GM23338 (cell line): ENCODE data around the gene MOB2.

Experiments
- JUNB ChIP-seq: IDR thresholded peaks from one replicate; pipeline ENCODE4 v1.6.1; 2016; ENCODE audit warnings: antibody characterized with exemption; ENCODE audit not compliant: unreplicated experiment
- POLR2AphosphoS5 ChIP-seq: IDR thresholded peaks from 2 replicates; pipeline ENCODE4 v1.6.1; 2016; ENCODE audit warnings: antibody characterized with exemption, low read depth
- TF ChIP-seq, protein P1 (sequence below), 2 experiments: fragments of 200-600 bp in 1 of 2; sonication (generic) in 1 of 2; conservative IDR thresholded peaks; 2 replicates each; pipeline versions ENCODE4 v1.5.1 to v1.6.1; 2016 to 2017; ENCODE audit warnings: antibody characterized with exemption in 2 of 2, low read depth in 2 of 2, mild to moderate bottlenecking in 2 of 2, moderate library complexity in 1 of 2
- TF ChIP-seq, protein P2 (sequence below): IDR thresholded peaks from one replicate; pipeline ENCODE4 v1.6.1; 2018; ENCODE audit warnings: antibody characterized with exemption; ENCODE audit not compliant: unreplicated experiment

DNA sequence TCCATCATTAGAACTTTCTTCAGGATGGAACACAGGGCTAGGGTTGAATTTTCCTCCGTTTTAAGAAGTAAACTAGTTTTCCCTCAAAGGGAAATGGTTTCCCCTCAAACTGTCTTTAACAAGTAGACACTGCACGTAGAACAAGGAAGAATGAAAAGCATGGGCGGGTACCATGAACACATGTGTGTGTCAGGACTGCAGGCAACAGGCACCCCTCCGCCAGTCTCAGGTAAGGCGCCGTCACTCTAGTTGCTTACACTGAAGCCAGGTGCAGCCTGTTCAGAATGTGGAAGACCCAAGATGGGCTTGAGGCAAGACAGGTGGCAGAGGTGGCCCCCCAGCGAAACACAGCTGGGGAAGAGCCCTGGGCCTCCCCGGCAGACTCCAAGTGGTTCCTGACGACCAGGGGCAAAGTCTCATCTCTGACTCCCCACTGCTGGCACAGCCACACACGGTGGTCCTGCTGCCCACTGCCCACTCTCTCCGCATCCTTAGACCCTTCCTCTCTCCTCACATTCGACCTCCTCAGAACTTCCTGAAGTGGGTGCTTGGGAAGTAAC lies 25.4 kb upstream of the MOB2 start:
- TF ChIP-seq JUNB: no peak
- TF ChIP-seq, protein P1, sequence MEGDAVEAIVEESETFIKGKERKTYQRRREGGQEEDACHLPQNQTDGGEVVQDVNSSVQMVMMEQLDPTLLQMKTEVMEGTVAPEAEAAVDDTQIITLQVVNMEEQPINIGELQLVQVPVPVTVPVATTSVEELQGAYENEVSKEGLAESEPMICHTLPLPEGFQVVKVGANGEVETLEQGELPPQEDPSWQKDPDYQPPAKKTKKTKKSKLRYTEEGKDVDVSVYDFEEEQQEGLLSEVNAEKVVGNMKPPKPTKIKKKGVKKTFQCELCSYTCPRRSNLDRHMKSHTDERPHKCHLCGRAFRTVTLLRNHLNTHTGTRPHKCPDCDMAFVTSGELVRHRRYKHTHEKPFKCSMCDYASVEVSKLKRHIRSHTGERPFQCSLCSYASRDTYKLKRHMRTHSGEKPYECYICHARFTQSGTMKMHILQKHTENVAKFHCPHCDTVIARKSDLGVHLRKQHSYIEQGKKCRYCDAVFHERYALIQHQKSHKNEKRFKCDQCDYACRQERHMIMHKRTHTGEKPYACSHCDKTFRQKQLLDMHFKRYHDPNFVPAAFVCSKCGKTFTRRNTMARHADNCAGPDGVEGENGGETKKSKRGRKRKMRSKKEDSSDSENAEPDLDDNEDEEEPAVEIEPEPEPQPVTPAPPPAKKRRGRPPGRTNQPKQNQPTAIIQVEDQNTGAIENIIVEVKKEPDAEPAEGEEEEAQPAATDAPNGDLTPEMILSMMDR (conservative IDR thresholded peaks at IDR 0.05; ENCODE audit: low read depth in 2 of 2): no peak
- no peak for TF ChIP-seq POLR2AphosphoS5
- TF ChIP-seq, protein P2, sequence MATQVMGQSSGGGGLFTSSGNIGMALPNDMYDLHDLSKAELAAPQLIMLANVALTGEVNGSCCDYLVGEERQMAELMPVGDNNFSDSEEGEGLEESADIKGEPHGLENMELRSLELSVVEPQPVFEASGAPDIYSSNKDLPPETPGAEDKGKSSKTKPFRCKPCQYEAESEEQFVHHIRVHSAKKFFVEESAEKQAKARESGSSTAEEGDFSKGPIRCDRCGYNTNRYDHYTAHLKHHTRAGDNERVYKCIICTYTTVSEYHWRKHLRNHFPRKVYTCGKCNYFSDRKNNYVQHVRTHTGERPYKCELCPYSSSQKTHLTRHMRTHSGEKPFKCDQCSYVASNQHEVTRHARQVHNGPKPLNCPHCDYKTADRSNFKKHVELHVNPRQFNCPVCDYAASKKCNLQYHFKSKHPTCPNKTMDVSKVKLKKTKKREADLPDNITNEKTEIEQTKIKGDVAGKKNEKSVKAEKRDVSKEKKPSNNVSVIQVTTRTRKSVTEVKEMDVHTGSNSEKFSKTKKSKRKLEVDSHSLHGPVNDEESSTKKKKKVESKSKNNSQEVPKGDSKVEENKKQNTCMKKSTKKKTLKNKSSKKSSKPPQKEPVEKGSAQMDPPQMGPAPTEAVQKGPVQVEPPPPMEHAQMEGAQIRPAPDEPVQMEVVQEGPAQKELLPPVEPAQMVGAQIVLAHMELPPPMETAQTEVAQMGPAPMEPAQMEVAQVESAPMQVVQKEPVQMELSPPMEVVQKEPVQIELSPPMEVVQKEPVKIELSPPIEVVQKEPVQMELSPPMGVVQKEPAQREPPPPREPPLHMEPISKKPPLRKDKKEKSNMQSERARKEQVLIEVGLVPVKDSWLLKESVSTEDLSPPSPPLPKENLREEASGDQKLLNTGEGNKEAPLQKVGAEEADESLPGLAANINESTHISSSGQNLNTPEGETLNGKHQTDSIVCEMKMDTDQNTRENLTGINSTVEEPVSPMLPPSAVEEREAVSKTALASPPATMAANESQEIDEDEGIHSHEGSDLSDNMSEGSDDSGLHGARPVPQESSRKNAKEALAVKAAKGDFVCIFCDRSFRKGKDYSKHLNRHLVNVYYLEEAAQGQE: no peak
